Uterus (tissue), 4 donors: ENCODE measurements around the gene BARHL1. TPM values are rescaled to one million over a fixed set of nuclear protein-coding genes. Genes with fewer than 3 reads are reported as not detected.

Experiments used
- DNase-seq, 2 donors: peaks; one replicate each; pipeline ENCODE4 v3.0.0-alpha.2; 2019 to 2020
- H3K27ac ChIP-seq, 2 donors: fragments of 200-600 bp; sonication (generic); 1 replicate in 1 of 2; 2 replicates in 1 of 2; pipeline ENCODE4 v1.5.1; 2016 to 2018
- H3K27me3 ChIP-seq, 2 donors: fragments of 200-600 bp; sonication (generic); one replicate each; pipeline ENCODE4 v1.5.1; 2018 to 2019; ENCODE audit warnings: control low read depth in 1 of 2
- H3K36me3 ChIP-seq, 2 donors: fragments of 200-600 bp; sonication (generic); one replicate each; pipeline ENCODE4 v1.5.1; 2019; ENCODE audit warnings: control low read depth in 1 of 2
- H3K4me1 ChIP-seq, 2 donors: fragments of 200-600 bp; sonication (generic); one replicate each; pipeline ENCODE4 v1.5.1; 2018 to 2019; ENCODE audit warnings: control low read depth in 1 of 2
- H3K4me3 ChIP-seq, 2 donors: fragments of 200-600 bp; sonication (generic); 1 replicate in 1 of 2; 2 replicates in 1 of 2; pipeline ENCODE4 v1.5.1; 2018 to 2019; ENCODE audit warnings: mild to moderate bottlenecking in 1 of 2
- H3K9me3 ChIP-seq, 2 donors: fragments of 200-600 bp; sonication (generic); one replicate each; pipeline ENCODE4 v1.5.1; 2019; ENCODE audit warnings: control low read depth in 1 of 2
- CTCF ChIP-seq, 4 experiments: fragments of 200-600 bp in 2 of 4; fragments of 450-650 bp in 2 of 4; sonication (generic) in 2 of 4; IDR thresholded peaks; one replicate each; pipeline ENCODE4 v1.5.1; 2016 to 2019; ENCODE audit warnings: antibody characterized with exemption in 4 of 4, mild to moderate bottlenecking in 2 of 4, moderate library complexity in 1 of 4
- POLR2A ChIP-seq, 2 donors: fragments of 450-650 bp; IDR thresholded peaks; one replicate each; pipeline ENCODE4 v1.6.1; 2016; ENCODE audit warnings: antibody characterized with exemption in 2 of 2, mild to moderate bottlenecking in 1 of 2, moderate library complexity in 1 of 2
- intact Hi-C: fragments of 100-400 bp; cut with DNase I; formaldehyde crosslinking; loops from one replicate; pipeline ENCODE4 v1.15.1; 2023; ENCODE audit warnings: low total_unique reads
- total RNA-seq, 4 donors: library from RNA; depleted of rRNA in 3 of 4; stranded (reverse); fragments of >200 nt in 3 of 4; gene quantifications; one replicate each; pipeline versions ENCODE4 v1.1.0 to v1.2.4, GENCODE V29; 2014 to 2023
- donor health status: DM: yes; HTN: yes; CAD: no.

Gene BARHL1
- total RNA-seq, 4 donors from 2014 or later: not detected

GRCh38 chr9:132597073-132597775 is 14.8 kb downstream of the BARHL1 start:
- H3K9me3 ChIP-seq: no peaks in the 10 kb centered on the region
- DNase-seq: no peak
- TF ChIP-seq CTCF (IDR thresholded peaks at IDR 0.05): no peak
- TF ChIP-seq POLR2A (IDR thresholded peaks at IDR 0.05): no peak
- no peaks in the 10 kb centered on the region for H3K36me3 ChIP-seq
- H3K27ac ChIP-seq: no peak overlapping the region
- H3K4me1 ChIP-seq: no peaks in the 10 kb centered on the region
- H3K27me3 ChIP-seq: no peaks in the 10 kb centered on the region
- H3K4me3 ChIP-seq: no peak overlapping the region
- intact Hi-C loops: no loop called here

DNA sequence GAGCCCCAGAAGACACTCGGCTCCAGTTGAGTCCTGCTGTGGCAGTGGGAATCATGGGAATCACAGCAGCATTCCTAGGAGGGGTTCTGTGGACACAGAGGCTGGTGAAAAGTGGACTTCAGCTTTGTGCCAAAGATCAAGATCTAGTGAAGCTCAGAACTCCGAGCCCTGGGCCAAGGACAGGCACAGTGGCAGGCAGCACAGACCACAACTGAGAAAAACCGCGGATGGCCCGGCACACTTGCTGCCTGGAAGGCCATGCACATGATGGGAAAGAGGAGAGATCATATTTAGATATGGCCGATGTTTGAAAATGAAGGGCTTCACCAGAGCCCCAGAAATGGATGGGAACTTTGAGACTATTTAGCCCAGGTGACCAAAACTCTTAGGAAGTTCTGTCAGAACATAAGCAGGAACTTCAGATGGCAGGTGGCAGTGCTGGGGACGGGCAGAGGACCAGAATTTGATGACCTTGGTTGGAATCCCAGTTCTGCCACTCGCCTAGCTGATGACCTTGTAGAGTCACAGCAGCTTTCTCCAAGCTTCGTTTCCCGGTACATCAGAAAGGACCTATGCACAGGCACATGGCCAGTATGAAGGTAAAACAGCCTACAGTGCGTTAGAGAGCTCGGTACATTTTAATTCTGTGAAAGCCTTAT is 18.0 kb downstream of the BARHL1 start:
- DNase-seq: no peak
- Histone ChIP-seq H3K4me1 (no peaks in the 10 kb centered on the region), H3K27me3 (no peaks in the 10 kb centered on the region), H3K27ac (no peak overlapping the region), H3K4me3 (no peak overlapping the region), H3K9me3 (no peaks in the 10 kb centered on the region), H3K36me3 (no peaks in the 10 kb centered on the region)
- TF ChIP-seq POLR2A (IDR thresholded peaks at IDR 0.05): no peak
- no peak for TF ChIP-seq CTCF (IDR thresholded peaks at IDR 0.05)
- intact Hi-C loops: no loop called here

DNA sequence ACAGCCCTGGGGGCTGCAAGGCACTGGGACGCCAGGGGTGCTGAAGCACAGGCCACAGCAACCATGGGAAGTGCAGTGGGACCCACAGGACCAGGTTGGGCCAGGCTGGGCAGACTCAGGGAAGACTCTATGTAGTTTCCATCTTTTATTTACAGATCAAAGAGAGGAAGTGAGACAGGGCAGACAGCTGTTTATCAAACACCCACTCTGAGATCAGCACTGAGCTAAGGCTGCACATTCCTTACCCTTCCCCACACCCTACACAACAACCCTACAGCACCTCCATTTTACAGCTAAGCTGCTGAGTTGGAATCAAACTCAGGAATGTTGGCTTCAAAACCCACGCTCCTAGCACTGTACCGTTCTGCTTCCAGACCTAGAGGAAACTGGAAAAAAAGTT is 19.8 kb downstream of the BARHL1 start:
- no peaks in the 10 kb centered on the region for H3K4me1 ChIP-seq
- no peak overlapping the region for H3K4me3 ChIP-seq
- H3K27me3 ChIP-seq: no peaks in the 10 kb centered on the region
- H3K9me3 ChIP-seq: no peaks in the 10 kb centered on the region
- no peak overlapping the region for H3K27ac ChIP-seq
- TF ChIP-seq POLR2A (IDR thresholded peaks at IDR 0.05) (no peak), CTCF (IDR thresholded peaks at IDR 0.05) (no peak)
- H3K36me3 ChIP-seq: no peaks in the 10 kb centered on the region
- intact Hi-C loops: no loop called here
- DNase-seq: no peak

DNA sequence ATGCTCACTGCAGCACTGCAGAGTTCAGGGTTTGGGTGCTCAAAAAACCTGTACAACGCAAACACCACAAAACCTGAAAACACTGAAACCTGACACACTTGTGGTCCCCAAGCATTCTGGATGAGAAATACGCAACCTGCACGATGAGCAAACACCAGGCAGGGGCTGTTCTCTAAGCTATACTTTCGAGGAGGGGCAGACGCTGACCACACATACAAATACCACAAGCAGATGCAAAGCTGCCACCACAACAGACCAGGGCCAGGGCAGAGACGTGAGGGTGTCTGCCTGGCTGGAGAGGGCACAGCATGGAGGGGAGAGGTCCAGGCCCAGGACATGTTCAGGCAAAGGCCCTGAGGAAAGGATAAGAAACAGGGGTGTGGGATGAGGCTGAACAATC is 23.0 kb downstream of the BARHL1 start:
- intact Hi-C loops: no loop called here
- H3K36me3 ChIP-seq: no peaks in the 10 kb centered on the region
- no peak for DNase-seq

More for the DNA sequence above, 23.0 kb downstream of the BARHL1 start:
- Histone ChIP-seq H3K4me1 (no peaks in the 10 kb centered on the region), H3K9me3 (no peaks in the 10 kb centered on the region), H3K27ac (no peak overlapping the region), H3K4me3 (no peak overlapping the region), H3K27me3 (no peaks in the 10 kb centered on the region)
- no peak for TF ChIP-seq POLR2A (IDR thresholded peaks at IDR 0.05)
- no peak for TF ChIP-seq CTCF (IDR thresholded peaks at IDR 0.05)
